OCI-LY7 (cell line): Measurements from ENCODE around the gene PELI1.

ENCODE experiments used
- EZH2phosphoT487 ChIP-seq: fragments of 200-600 bp; sonication (generic); IDR thresholded peaks from 2 replicates; pipeline ENCODE4 v1.6.1; 2018; ENCODE audit warnings: low read depth, borderline replicate concordance, mild to moderate bottlenecking, mixed run types, antibody characterized with exemption, low read length, moderate library complexity, mixed read lengths
- TF ChIP-seq, protein P1 (sequence below): fragments of 200-600 bp; sonication (generic); conservative IDR thresholded peaks from 2 replicates; pipeline ENCODE4 v1.5.1; 2014; ENCODE audit warnings: mild to moderate bottlenecking, antibody characterized with exemption, low read length, moderate library complexity, mixed read lengths

DNA sequence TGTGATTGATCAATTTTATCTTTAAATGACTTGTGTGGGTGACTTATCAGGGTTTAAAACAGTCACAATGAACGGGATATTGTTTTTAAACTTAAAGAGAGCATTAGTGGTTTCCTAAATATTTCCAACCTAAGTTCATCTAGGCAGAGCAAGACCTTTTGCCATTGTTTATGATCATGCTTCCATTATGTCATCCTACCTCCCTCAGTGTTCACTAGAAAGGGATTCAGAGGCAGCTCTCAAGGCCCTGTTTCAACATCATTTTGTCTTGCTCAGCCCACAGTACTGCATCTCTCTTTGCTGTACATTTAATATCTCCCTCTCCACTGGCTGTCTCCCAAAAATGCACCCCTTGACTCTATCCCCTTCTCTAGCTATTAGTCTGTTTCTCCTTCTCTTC is 21.5 kb upstream of the PELI1 start:
- TF ChIP-seq, protein P1, sequence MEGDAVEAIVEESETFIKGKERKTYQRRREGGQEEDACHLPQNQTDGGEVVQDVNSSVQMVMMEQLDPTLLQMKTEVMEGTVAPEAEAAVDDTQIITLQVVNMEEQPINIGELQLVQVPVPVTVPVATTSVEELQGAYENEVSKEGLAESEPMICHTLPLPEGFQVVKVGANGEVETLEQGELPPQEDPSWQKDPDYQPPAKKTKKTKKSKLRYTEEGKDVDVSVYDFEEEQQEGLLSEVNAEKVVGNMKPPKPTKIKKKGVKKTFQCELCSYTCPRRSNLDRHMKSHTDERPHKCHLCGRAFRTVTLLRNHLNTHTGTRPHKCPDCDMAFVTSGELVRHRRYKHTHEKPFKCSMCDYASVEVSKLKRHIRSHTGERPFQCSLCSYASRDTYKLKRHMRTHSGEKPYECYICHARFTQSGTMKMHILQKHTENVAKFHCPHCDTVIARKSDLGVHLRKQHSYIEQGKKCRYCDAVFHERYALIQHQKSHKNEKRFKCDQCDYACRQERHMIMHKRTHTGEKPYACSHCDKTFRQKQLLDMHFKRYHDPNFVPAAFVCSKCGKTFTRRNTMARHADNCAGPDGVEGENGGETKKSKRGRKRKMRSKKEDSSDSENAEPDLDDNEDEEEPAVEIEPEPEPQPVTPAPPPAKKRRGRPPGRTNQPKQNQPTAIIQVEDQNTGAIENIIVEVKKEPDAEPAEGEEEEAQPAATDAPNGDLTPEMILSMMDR = no peak
- TF ChIP-seq EZH2phosphoT487 = no peak
